ENCODE data around the gene VRK3.

Gene VRK3

DNA sequence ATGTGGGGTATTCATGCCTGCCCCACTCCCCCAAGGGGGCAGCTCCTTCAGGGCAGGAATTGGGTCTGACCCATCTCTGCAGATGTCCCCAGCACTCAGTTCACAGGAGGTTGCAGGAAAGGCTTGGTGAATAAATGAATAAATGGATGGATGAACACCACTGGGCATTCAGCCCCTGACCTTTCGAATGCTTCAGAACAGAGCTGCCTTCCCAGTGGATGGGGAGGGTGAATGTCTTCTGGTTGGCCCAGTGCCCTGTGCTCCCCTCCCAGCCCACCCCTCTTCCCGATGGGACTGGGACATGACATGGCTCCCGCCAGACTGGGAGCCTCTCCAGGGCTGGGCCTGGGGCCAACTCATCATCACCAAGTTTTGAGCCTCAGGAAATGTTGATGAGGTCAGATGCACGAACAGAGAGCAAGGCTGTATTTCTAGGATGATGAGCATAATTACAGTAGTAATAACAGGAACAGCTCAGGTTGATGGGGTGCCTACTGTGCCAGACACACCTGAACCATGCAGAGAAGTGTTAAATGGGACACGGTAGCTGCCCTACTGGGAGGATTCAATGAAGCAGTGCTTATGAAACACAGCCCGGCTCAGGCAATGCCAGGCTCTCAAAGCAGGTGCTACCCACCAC is 25.7 kb downstream of the VRK3 start:
- WGBS, 2 experiments: 93 to 95% methylated on average over 6 of the region's 6 CpGs
- Histone ChIP-seq H3K4me1 (ENCODE audit: control insufficient read depth, insufficient read depth, low read length) (no peaks in the 10 kb centered on the region), H3K36me3 (ENCODE audit: control insufficient read depth, insufficient read depth, low read length) (peaks cover 4% of the 10 kb centered on the region), H3K27ac (ENCODE audit: insufficient read depth, low read depth, low read length, poor library complexity, severe bottlenecking) (no peak overlapping the region), H3K27me3 (ENCODE audit: control insufficient read depth, insufficient read depth, low read length, poor library complexity, severe bottlenecking) (no peaks in the 10 kb centered on the region), H3K4me3 (ENCODE audit: insufficient read depth, low read depth, low read length) (no peak overlapping the region), H3K9me3 (ENCODE audit: control insufficient read depth, low read length) (no peaks in the 10 kb centered on the region)

GRCh38 chr19:49997709-49998108 is 27.5 kb downstream of the VRK3 start:
- no peaks in the 10 kb centered on the region for H3K27me3 ChIP-seq (ENCODE audit: control insufficient read depth, insufficient read depth, low read length, poor library complexity, severe bottlenecking)
- H3K36me3 ChIP-seq (ENCODE audit: control insufficient read depth, insufficient read depth, low read length): peaks cover 4% of the 10 kb centered on the region
- no peaks in the 10 kb centered on the region for H3K4me1 ChIP-seq (ENCODE audit: control insufficient read depth, insufficient read depth, low read length)
- no peak overlapping the region for H3K4me3 ChIP-seq (ENCODE audit: insufficient read depth, low read depth, low read length)
- no peak overlapping the region for H3K27ac ChIP-seq (ENCODE audit: insufficient read depth, low read depth, low read length, poor library complexity, severe bottlenecking)
- WGBS, 2 experiments: 84 to 87% methylated on average over 5 of the region's 5 CpGs
- H3K9me3 ChIP-seq (ENCODE audit: control insufficient read depth, low read length): no peaks in the 10 kb centered on the region

- no peak overlapping the region for H3K27ac ChIP-seq (ENCODE audit: insufficient read depth, low read depth, low read length, poor library complexity, severe bottlenecking)
- H3K4me3 ChIP-seq (ENCODE audit: insufficient read depth, low read depth, low read length): no peak overlapping the region
- no peaks in the 10 kb centered on the region for H3K27me3 ChIP-seq (ENCODE audit: control insufficient read depth, insufficient read depth, low read length, poor library complexity, severe bottlenecking)
- no peaks in the 10 kb centered on the region for H3K9me3 ChIP-seq (ENCODE audit: control insufficient read depth, low read length)
- no peaks in the 10 kb centered on the region for H3K36me3 ChIP-seq (ENCODE audit: control insufficient read depth, insufficient read depth, low read length)
- WGBS, 2 experiments: 84 to 89% methylated on average over 9 of the region's 9 CpGs
- no peaks in the 10 kb centered on the region for H3K4me1 ChIP-seq (ENCODE audit: control insufficient read depth, insufficient read depth, low read length)
Measured at GRCh38 chr19:49988433-49988832, 36.7 kb downstream of the VRK3 start.

DNA sequence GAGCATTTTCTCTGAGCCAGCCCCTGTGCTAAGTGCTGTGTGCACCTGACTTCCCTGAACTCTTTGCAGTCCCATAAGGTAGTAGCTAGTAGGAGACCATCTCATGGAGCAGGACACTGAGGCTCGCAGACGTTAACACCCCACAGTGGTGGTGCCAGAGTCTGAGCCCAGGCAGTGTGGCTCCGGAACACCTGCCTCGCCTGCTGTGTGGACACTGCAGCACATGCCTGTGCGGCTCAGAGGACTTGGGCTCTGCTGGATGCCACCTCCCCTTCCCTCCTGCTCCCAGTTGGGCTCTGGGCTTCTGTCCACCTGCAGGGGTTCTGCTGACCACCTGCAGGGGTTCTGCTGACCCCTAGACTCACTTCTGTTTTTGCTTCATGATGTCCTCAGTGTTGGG is 37.2 kb downstream of the VRK3 start:
- Histone ChIP-seq H3K27ac (ENCODE audit: insufficient read depth, low read depth, low read length, poor library complexity, severe bottlenecking) (no peak overlapping the region), H3K4me1 (ENCODE audit: control insufficient read depth, insufficient read depth, low read length) (no peaks in the 10 kb centered on the region), H3K27me3 (ENCODE audit: control insufficient read depth, insufficient read depth, low read length, poor library complexity, severe bottlenecking) (no peaks in the 10 kb centered on the region), H3K36me3 (ENCODE audit: control insufficient read depth, insufficient read depth, low read length) (no peaks in the 10 kb centered on the region), H3K4me3 (ENCODE audit: insufficient read depth, low read depth, low read length) (no peak overlapping the region), H3K9me3 (ENCODE audit: control insufficient read depth, low read length) (no peaks in the 10 kb centered on the region)
- 91 to 94% methylated on average over 5 of the region's 5 CpGs for WGBS, 2 experiments

GRCh38 chr19:49987159-49987698 is 37.9 kb downstream of the VRK3 start:
- Histone ChIP-seq H3K27me3 (ENCODE audit: control insufficient read depth, insufficient read depth, low read length, poor library complexity, severe bottlenecking) (no peaks in the 10 kb centered on the region), H3K36me3 (ENCODE audit: control insufficient read depth, insufficient read depth, low read length) (no peaks in the 10 kb centered on the region), H3K27ac (ENCODE audit: insufficient read depth, low read depth, low read length, poor library complexity, severe bottlenecking) (no peak overlapping the region), H3K4me3 (ENCODE audit: insufficient read depth, low read depth, low read length) (no peak overlapping the region), H3K4me1 (ENCODE audit: control insufficient read depth, insufficient read depth, low read length) (no peaks in the 10 kb centered on the region), H3K9me3 (ENCODE audit: control insufficient read depth, low read length) (no peaks in the 10 kb centered on the region)
- WGBS, 2 experiments: 19 to 20% methylated on average over 9 of the region's 9 CpGs

DNA sequence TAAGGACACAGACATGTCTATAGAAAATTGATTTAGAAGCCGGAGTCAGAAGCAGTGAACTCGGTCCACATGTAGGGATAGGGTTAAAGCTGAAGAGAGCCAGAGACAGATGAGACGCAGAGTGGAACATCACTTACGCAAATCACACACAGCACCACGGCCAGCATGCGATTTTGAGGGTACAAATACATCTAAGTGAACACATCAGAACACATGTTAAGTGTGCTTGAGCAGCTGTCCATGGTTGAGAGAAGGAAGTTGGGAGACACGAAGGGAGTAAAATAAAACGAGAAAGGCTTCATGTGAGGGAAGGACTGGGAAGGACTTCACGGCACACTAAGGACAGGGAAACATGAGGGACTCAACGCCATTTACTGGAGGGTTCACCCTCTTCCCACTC is 38.8 kb downstream of the VRK3 start:
- H3K27me3 ChIP-seq (ENCODE audit: control insufficient read depth, insufficient read depth, low read length, poor library complexity, severe bottlenecking): no peaks in the 10 kb centered on the region
- no peaks in the 10 kb centered on the region for H3K4me1 ChIP-seq (ENCODE audit: control insufficient read depth, insufficient read depth, low read length)
- 92 to 95% methylated on average over 10 of the region's 10 CpGs for WGBS, 2 experiments
- H3K4me3 ChIP-seq (ENCODE audit: insufficient read depth, low read depth, low read length): no peak overlapping the region
- no peaks in the 10 kb centered on the region for H3K9me3 ChIP-seq (ENCODE audit: control insufficient read depth, low read length)
- no peak overlapping the region for H3K27ac ChIP-seq (ENCODE audit: insufficient read depth, low read depth, low read length, poor library complexity, severe bottlenecking)
- no peaks in the 10 kb centered on the region for H3K36me3 ChIP-seq (ENCODE audit: control insufficient read depth, insufficient read depth, low read length)

DNA sequence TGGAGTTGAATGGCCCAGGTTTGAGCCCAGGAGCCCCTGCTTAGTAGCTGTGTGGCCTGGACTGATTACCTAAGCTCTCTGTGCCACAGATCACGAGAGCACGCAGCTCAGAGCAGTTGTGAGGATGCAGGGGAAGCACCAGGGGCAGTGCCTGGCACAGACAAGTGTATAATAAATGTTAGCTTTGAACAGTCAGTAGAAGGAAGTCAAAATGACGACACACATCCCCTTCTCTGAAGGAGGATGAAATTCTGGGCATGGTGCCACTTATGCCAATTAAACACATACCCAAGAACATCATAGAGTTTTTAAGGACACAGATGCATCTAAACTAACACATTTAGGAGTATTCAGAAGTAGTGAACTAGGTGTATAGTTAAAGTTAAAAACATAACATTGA is 39.3 kb downstream of the VRK3 start:
- H3K4me1 ChIP-seq (ENCODE audit: control insufficient read depth, insufficient read depth, low read length): no peaks in the 10 kb centered on the region
- no peak overlapping the region for H3K4me3 ChIP-seq (ENCODE audit: insufficient read depth, low read depth, low read length)
- H3K9me3 ChIP-seq (ENCODE audit: control insufficient read depth, low read length): no peaks in the 10 kb centered on the region
- no peaks in the 10 kb centered on the region for H3K36me3 ChIP-seq (ENCODE audit: control insufficient read depth, insufficient read depth, low read length)
- 92 to 98% methylated on average over 3 of the region's 3 CpGs for WGBS, 2 experiments
- no peaks in the 10 kb centered on the region for H3K27me3 ChIP-seq (ENCODE audit: control insufficient read depth, insufficient read depth, low read length, poor library complexity, severe bottlenecking)
- H3K27ac ChIP-seq (ENCODE audit: insufficient read depth, low read depth, low read length, poor library complexity, severe bottlenecking): no peak overlapping the region

DNA sequence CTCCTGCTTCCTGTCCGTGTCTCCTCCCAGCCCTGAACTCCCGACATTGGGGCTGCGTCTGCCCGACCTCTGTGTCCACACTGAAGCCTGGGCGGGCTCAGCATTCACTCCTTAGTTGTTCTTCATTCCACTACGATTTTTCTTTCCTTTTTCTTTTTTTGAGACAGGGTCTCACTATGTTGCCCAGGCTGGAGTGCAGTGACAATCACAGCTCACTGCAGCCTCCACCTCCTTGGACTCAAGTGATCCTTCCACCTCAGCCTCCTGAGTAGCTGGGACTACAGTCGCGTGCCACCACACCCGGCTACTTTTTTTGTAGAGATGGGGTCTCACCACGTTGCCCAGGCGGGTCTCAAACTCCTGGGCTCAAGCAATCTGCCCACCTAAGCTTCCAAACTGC is 40.7 kb downstream of the VRK3 start:
- no peaks in the 10 kb centered on the region for H3K36me3 ChIP-seq (ENCODE audit: control insufficient read depth, insufficient read depth, low read length)
- no peak overlapping the region for H3K27ac ChIP-seq (ENCODE audit: insufficient read depth, low read depth, low read length, poor library complexity, severe bottlenecking)
- 89 to 91% methylated on average over 11 of the region's 11 CpGs for WGBS, 2 experiments
- no peaks in the 10 kb centered on the region for H3K9me3 ChIP-seq (ENCODE audit: control insufficient read depth, low read length)
- H3K27me3 ChIP-seq (ENCODE audit: control insufficient read depth, insufficient read depth, low read length, poor library complexity, severe bottlenecking): no peaks in the 10 kb centered on the region
- no peaks in the 10 kb centered on the region for H3K4me1 ChIP-seq (ENCODE audit: control insufficient read depth, insufficient read depth, low read length)
- H3K4me3 ChIP-seq (ENCODE audit: insufficient read depth, low read depth, low read length): no peak overlapping the region

DNA sequence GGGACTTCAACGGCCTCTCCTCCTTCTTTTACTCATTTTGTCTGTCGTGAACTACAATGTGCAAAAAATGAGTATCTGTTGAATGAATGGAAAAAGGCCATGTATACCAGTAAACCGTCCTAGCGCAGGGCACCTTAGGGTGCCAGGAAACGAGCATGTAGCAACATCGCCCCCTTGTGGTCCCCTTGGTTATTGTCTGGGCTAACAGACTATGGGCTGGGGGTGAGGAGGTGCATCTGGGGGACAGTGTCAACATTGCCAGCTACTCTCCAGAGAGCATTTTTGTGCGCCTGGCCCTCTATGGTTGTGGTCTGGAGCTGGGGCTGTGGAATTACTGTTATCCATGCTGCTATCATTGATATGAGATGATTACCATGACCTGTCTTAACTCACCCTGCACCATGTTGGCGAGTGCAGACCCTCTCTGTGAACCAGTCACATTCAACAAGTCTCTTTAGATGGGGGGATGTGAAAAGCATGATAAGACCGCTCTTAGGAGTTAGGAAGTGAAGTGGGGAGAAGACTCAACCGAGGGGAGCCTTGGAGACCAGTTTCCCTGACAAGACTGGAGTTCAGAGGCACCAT is 41.4 kb downstream of the VRK3 start:
- Histone ChIP-seq H3K36me3 (ENCODE audit: control insufficient read depth, insufficient read depth, low read length) (no peaks in the 10 kb centered on the region), H3K4me1 (ENCODE audit: control insufficient read depth, insufficient read depth, low read length) (no peaks in the 10 kb centered on the region), H3K4me3 (ENCODE audit: insufficient read depth, low read depth, low read length) (no peak overlapping the region), H3K27me3 (ENCODE audit: control insufficient read depth, insufficient read depth, low read length, poor library complexity, severe bottlenecking) (no peaks in the 10 kb centered on the region), H3K9me3 (ENCODE audit: control insufficient read depth, low read length) (no peaks in the 10 kb centered on the region), H3K27ac (ENCODE audit: insufficient read depth, low read depth, low read length, poor library complexity, severe bottlenecking) (no peak overlapping the region)
- 47 to 49% methylated on average over 10 of the region's 10 CpGs for WGBS, 2 experiments

DNA sequence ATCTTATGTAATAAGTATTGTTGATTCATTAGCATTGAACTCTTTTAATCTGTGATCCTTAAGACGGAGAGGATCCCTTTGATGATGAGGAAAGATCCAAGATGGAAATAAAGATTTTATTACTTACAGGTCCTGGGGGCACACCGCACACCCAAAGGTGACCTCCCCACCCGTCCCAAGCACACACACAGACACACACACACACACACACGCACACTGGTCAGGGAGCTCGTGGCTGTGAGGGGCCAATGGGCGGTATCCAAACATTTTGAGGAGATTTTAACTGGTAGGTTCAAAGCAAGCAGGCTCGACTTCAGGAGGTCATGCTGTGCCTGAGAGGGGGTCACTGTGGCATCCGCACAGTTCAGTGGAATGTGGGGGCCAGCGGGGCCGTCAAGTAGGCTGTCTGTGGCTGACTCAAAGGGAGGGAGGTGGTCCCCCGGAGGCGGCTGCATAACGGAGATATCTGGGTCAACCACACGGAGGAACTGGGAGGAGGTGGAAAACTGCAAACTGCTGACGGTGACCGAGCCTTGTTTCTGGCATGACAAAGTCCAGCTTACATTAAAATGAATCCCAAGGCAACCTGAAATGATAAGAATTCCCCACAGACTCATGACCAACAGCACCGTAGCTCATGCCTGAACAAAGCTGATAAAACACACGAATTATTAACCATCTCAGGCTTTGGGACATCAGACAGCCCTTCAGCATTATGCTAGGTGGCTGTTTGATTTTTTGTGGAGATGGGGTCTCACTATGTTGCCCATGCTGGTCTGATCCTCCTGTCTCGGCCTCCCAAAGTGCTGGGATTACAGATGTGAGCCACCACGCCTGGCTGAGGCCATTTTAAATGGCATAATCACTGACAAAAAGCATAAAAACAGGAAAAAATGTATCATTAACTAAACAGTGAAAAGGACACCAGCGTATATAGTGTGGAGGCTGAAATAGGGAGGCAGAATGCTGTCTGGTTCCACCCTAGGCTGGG is 43.3 kb downstream of the VRK3 start:
- H3K36me3 ChIP-seq (ENCODE audit: control insufficient read depth, insufficient read depth, low read length): no peaks in the 10 kb centered on the region
- H3K27ac ChIP-seq (ENCODE audit: insufficient read depth, low read depth, low read length, poor library complexity, severe bottlenecking): no peak overlapping the region
- no peaks in the 10 kb centered on the region for H3K9me3 ChIP-seq (ENCODE audit: control insufficient read depth, low read length)
- no peak overlapping the region for H3K4me3 ChIP-seq (ENCODE audit: insufficient read depth, low read depth, low read length)
- H3K27me3 ChIP-seq (ENCODE audit: control insufficient read depth, insufficient read depth, low read length, poor library complexity, severe bottlenecking): no peaks in the 10 kb centered on the region
- H3K4me1 ChIP-seq (ENCODE audit: control insufficient read depth, insufficient read depth, low read length): no peaks in the 10 kb centered on the region
- 87 to 89% methylated on average over 21 of the region's 21 CpGs for whole genome bisulfite sequencing, 2 experiments
